ENCODE measurements around the gene GNAT1. TPM values are rescaled to one million over a fixed set of nuclear protein-coding genes. Genes with fewer than 3 reads are reported as not detected.

Gene GNAT1
- total and polyA plus RNA-seq, 2 of the 13 experiments (the other 11 are each of a cell fraction or from before 2014, with no cell fraction given), result 0.15 TPM; not detected in 1

GRCh38 chr3:50208677-50209344 is 17.4 kb downstream of the GNAT1 start (continued):
- TF ChIP-seq ZBTB10 (CRISPR knock-in tag; IDR thresholded peaks at IDR 0.05; ENCODE audit: borderline replicate concordance) (peak; percentile 92; the same call in 1 of the 2 replicates), CEBPG (CRISPR knock-in tag; IDR thresholded peaks at IDR 0.05) (peak; percentile 28; the same call in 1 of the 2 replicates), CCAR2 (optimal IDR thresholded peaks at IDR 0.05; ENCODE audit: low read depth, low read length) (peak; percentile 70), FOXA3 (CRISPR knock-in tag; IDR thresholded peaks at IDR 0.05) (peak; percentile 79), SMYD3 (CRISPR knock-in tag; IDR thresholded peaks at IDR 0.05) (peak; percentile 75), MAFG (CRISPR knock-in tag; IDR thresholded peaks at IDR 0.05) (no peak), PBX3 (CRISPR knock-in tag; IDR thresholded peaks at IDR 0.05; ENCODE audit: borderline replicate concordance) (0 out of 2 replicates have a peak, but pooled peaks have one; percentile 66), TBL1XR1 (IDR thresholded peaks at IDR 0.05; ENCODE audit: borderline replicate concordance, low read length, partially characterized antibody) (no peak), ZBTB7B (CRISPR knock-in tag; IDR thresholded peaks at IDR 0.05) (peak; percentile 100), ZFP62 (CRISPR knock-in tag; IDR thresholded peaks at IDR 0.05) (no peak), TGIF2 (CRISPR knock-in tag; IDR thresholded peaks at IDR 0.05) (peak; percentile 72), JARID2 (CRISPR knock-in tag; IDR thresholded peaks at IDR 0.05; ENCODE audit: insufficient replicate concordance) (no peak), ZNF740 (CRISPR knock-in tag; IDR thresholded peaks at IDR 0.05) (peak; percentile 27; the same call in 1 of the 2 replicates), SATB2 (CRISPR knock-in tag; IDR thresholded peaks at IDR 0.05) (0 out of 2 replicates have a peak, but pooled peaks have one; percentile 60), RARA (CRISPR knock-in tag; IDR thresholded peaks at IDR 0.05) (peak; percentile 97), RFX3 (CRISPR knock-in tag; IDR thresholded peaks at IDR 0.05) (no peak), ZNF207 (IDR thresholded peaks at IDR 0.05; ENCODE audit: borderline replicate concordance) (no peak)
- TF ChIP-seq, protein P1, sequence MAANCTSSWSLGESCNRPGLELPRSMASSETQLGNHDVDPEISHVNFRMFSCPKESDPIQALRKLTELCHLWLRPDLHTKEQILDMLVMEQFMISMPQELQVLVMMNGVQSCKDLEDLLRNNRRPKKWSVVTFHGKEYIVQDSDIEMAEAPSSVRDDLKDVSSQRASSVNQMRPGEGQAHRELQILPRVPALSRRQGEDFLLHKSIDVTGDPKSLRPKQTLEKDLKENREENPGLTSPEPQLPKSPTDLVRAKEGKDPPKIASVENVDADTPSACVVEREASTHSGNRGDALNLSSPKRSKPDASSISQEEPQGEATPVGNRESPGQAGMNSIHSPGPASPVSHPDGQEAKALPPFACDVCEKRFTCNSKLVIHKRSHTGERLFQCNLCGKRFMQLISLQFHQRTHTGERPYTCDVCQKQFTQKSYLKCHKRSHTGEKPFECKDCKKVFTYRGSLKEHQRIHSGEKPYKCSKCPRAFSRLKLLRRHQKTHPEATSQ (CRISPR knock-in tag; IDR thresholded peaks at IDR 0.05; ENCODE audit: borderline replicate concordance), result peak; percentile 90; the same call in 1 of the 2 replicates
- TF ChIP-seq, protein P2, sequence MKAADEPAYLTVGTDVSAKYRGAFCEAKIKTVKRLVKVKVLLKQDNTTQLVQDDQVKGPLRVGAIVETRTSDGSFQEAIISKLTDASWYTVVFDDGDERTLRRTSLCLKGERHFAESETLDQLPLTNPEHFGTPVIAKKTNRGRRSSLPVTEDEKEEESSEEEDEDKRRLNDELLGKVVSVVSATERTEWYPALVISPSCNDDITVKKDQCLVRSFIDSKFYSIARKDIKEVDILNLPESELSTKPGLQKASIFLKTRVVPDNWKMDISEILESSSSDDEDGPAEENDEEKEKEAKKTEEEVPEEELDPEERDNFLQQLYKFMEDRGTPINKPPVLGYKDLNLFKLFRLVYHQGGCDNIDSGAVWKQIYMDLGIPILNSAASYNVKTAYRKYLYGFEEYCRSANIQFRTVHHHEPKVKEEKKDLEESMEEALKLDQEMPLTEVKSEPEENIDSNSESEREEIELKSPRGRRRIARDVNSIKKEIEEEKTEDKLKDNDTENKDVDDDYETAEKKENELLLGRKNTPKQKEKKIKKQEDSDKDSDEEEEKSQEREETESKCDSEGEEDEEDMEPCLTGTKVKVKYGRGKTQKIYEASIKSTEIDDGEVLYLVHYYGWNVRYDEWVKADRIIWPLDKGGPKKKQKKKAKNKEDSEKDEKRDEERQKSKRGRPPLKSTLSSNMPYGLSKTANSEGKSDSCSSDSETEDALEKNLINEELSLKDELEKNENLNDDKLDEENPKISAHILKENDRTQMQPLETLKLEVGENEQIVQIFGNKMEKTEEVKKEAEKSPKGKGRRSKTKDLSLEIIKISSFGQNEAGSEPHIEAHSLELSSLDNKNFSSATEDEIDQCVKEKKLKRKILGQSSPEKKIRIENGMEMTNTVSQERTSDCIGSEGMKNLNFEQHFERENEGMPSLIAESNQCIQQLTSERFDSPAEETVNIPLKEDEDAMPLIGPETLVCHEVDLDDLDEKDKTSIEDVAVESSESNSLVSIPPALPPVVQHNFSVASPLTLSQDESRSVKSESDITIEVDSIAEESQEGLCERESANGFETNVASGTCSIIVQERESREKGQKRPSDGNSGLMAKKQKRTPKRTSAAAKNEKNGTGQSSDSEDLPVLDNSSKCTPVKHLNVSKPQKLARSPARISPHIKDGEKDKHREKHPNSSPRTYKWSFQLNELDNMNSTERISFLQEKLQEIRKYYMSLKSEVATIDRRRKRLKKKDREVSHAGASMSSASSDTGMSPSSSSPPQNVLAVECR (CRISPR knock-in tag; IDR thresholded peaks at IDR 0.05; ENCODE audit: borderline replicate concordance), result peak; percentile 85

Measured in HepG2 (cell line).